TTC549 (cell line): ENCODE measurements around the gene WEE2.

Experiments used
- FAIRE-seq: peaks from 2 replicates; lab custom pipeline; 2012; peaks lifted over from hg19 to GRCh38; lab: Jason Lieb, UNC

Gene WEE2

DNA sequence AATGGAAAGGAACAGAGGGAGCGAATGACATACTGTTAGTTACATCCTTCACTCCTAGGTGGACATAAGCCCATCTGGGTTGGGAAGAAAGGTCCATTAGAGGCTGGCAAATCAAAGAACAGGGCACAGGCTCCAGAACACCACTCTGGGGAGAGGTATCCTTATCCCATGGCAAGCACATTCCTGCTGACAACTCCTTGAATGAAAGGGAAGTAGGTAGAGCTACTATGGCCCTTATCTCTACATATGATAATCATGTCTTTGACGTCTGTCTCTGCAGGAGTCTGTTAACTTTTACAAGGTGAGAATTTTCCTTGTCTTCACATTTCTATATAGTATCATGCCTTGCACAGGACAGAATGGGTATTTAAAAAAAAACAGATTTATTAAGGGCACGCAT lies 16.6 kb upstream of the WEE2 start:
- no peak for FAIRE-seq

GRCh38 chr7:141691961-141692360 lies 16.2 kb upstream of the WEE2 start:
- FAIRE-seq, result no peak

DNA sequence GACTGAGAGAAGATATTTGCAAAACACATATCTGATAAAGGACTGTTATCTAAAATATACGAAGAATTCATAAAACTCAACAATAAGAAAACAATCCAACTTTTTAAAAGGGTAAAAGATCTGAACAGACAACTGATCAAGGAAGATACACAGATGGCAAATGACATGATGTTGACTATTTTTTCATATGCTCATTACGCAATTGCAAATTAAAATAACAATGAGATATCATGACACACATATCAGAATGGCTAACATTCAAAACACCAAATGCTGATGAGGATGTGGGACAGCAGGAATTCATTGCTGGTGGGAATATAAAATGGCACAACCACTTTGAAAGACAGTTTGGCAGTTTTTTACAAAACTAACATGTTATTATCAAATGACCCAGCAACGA lies 15.1 kb upstream of the WEE2 start:
- FAIRE-seq, result no peak

DNA sequence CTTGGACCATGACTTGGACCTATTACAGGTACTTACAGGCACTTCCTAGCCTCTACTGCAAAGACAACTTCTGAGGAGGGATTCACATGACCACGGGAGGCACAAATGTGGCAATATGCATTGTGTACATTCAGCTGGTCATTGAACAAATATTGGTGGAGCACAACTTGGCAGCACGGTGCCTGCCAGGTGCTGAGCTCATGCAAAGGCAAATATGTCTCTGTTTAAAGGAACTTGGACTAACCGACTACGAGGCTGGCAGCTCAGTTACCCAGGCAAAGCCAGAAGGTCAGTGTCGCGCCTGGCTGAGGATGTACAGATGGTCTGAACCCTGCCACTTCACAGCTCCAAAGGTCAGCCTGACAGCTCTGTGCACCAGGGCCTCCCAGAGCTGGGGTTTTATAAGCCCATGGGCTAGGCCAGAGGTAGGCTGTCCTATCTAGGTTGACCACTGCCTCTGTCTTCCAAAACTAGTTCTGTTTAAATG lies 12.3 kb upstream of the WEE2 start:
- no peak for FAIRE-seq

GRCh38 chr7:141696348-141696747 lies 11.8 kb upstream of the WEE2 start:
- FAIRE-seq, result no peak

DNA sequence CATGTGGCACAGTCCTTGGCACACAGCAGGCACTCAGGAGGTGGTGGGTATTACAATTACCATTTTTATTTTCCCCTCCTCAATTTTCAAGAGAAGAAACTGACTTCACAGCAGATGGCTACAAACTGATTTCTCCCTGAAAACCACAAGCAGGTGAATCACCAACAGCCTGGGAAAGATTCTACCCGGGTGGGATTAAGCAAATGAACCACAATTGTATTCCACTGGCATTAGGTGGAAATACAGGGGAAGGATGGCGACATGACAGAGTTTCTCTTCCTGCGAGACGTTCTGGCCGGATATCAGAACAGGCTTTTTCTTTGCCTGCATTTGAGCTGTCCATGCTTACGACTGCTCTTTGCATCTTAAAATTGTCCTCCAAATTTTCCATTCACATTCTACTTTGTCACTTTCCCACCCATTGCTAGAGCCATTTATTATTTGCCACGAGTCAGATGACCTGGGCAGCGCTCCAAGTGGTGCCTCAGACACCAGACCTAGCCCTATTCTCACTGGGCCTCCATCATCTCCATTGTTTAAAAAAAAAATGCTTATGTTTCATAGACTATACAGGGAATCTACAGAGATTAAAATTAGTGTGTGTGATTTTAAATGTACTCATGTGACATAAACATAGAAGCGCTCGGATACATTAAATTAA lies 10.8 kb upstream of the WEE2 start:
- FAIRE-seq, result no peak

DNA sequence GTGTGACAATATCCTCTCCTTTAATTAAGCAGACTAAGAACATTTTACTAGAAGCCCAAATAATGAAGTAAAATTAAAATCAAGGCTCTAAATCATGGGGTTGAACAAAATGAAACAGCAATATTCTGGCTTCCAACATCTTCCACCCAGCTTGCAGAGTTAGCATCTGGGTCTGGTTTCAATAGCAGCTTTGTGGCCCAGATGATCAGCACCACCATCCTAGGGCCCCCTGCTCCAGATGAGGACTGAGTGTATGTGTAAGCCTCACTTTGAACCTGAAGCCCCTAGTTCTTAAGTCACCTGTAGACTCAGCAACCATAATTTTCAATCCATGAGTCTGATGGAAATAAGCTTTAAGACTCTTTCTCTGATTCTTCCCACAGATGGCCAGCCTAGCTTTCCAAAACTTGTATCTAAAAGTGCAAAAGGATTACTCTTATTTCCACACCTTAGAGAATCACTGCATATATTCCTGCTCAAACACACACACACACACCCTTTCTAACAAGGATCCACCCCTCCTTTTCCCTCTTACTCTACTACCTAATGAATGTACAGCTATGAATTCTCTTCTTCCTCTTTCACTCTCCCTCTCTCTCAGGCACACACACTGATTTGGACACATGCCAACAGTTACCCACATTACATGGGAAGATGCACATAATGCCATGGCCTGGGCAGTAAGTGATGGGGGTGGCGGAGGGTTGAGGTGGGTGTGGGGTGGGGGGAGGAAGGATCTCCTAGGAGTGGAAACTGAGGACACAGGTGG lies 9.7 kb upstream of the WEE2 start:
- no peak for FAIRE-seq

DNA sequence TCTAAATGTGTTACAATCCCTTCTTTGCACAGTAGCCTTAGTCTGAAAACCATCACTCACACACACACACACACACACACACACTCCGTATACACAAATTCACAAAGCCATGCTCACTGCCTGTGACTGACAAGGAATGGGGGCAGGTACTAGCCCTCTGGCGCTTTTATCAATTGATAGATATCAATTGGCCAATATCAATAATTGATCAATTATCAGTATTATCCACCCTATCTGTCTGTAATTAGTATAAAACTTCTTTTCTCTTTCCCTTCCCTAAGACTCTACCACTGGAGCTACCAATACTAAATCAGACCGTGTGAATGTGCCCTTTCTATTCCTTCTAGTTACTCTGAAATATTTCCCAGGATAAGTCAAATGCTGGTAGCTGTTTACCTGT lies 8.3 kb upstream of the WEE2 start:
- no peak for FAIRE-seq

GRCh38 chr7:141700296-141700847 lies 7.8 kb upstream of the WEE2 start:
- FAIRE-seq, result no peak

GRCh38 chr7:141700848-141701371 lies 7.2 kb upstream of the WEE2 start:
- FAIRE-seq, result no peak

DNA sequence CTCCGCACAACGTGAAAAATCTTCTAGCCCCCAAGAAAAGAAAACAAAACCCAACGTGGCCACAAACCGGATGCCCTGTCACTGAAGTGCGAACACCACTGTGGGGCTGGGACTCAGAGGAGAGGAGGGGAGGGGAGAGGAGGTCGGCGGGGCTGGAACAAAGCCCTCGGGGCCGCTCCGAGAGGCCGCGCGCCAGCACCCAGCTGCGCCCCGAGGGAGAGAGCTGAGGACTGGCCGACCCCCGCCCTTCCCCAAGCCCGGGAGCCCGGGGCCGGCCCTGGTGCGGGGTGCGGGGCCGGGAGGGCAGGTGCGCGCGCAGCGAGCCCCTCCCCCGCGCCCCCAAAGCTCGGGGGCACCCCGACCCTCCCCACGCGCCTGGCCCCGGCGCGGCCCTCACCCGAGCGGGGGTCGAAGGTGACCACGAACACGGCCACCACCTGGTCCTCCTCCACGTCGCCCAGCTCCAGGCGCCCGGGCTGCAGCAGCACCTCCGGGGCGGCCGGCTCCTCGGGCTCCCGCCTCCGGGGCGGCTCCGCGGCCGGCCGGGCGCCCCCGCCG lies 6.6 kb upstream of the WEE2 start:
- no peak for FAIRE-seq

DNA sequence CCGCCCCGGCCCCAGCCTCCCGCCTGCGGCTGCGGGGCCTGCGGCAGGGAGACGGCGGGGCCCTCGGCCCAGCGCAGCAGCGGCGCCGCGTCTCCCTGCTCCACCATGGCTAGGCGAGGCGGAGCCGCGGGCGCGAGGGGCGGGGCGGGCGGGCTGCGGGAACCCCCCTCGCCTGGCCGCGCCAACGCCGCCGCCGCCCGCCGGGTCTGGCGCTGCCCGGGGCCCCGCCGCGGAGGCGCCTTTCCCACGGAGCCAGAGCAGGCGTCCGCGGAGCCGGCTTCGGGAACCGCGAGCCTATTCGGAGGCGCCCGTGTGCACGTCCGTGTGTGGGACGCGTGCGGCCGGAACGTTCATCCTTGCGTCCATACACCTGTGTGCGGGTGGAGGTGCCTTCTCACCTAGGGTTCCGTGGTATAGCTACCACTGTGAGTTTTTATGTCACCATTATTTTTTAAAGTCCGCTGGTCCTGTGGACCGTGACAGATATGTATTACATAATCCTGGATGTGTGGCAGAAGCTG lies 6.0 kb upstream of the WEE2 start, which contains the start of gene DENND11:
Gene DENND11, minus strand, starts transcription at position 120 of the 521 bp plus-strand sequence. Its CDS starts 13 bp downstream, at position 107.
- no peak for FAIRE-seq

DNA sequence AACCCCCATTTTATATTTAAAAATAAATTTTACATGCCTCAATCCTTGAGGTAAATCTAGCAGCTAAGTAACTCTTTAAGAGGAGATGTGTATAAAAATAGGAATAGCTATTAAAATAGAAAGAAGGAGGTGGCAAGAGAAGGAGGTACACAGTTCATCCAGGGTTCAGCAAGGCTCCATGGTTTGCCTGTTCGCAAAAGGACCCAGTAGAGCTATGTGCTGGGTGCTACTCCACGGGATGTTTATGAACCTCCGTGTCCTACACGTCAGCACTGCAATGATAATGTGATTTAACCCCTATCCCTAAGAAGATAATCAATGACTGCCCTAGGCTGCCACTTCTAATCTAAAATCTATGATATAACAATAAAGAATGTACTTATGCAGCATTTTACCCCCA lies 5.3 kb upstream of the WEE2 start:
- FAIRE-seq, result no peak

- FAIRE-seq, result no peak
Observed at GRCh38 chr7:141704112-141704511, 4.0 kb upstream of the WEE2 start.

DNA sequence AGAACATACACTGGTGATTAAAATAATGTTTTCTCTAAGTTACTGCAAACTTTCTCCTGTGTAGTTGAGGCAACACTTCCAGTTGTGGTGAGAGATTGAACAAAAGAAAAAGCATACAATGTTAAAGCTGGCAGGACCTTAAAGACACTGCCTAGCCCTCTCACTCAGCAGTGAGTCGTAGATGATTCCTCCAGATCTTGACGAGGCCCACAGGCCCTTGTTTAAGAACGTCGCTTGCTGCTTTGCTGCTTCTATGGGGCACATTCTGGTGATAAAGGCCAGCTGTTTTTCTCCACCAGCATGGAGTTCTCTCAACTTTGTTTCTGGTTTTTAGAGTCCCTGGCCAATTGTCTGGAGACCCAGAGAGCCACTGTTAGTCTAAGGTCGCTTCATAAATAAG lies 3.4 kb upstream of the WEE2 start:
- FAIRE-seq, result no peak

DNA sequence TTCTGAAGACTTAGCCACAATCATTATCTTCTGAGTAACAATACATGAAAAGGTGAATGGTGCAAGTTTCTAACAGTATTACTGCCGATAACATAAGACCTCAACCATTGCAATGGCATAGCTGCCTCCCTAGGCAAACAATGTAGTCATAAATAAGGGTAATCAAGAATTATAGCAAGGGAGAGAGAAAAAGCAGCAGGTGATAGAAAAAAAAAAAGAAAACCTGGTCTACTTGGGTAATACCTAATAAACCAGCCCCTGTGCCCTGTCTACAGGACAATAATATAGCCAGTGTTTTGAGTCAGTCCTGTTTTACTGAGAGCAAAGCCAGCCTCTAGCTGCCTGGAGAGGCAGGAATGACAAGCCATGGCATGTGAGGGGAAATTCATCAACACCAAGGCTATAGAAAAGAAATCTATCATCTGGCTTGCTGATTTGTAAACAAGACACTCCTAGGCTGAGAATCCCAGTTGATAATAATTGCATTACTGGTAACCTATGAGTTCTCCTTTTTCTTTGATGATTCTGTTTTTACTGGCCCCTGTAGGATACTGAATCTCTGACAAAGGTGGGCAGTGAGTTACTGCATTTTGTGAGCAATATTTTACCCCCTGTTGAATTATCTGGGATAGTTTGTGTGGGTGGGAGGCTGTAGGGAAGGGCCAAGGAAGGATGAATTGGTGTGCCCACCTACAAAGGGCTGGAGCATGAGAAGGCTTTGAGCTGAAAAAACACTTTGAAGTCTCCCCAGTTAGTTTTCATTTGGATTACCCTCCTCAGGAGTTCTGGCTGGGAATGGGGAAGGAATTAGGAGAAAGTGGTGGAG lies 1.7 kb upstream of the WEE2 start:
- no peak for FAIRE-seq

- FAIRE-seq, result no peak
Observed at GRCh38 chr7:141709318-141709717, 1.2 kb downstream of the WEE2 start.

DNA sequence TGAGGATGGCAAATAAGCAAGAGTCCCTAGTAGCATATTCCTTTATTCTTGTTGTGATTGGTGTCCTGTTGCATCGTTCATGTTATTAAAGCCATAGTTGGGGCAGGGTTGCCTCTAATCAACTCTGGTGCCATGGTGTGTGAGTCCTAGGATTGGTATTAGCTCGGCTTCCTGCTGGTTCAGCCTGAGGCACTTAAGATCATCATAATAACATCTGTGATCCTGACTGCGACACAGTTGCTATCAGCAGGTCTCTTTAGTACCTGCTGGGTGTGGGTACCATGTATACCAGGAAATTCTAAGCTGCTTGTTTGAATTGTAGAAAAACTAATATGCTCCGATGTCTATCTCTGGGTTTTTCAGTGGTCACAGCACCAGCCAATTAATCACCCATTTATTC lies 1.6 kb downstream of the WEE2 start:
- FAIRE-seq, result no peak

GRCh38 chr7:141710301-141710700 lies 2.1 kb downstream of the WEE2 start:
- no peak for FAIRE-seq

DNA sequence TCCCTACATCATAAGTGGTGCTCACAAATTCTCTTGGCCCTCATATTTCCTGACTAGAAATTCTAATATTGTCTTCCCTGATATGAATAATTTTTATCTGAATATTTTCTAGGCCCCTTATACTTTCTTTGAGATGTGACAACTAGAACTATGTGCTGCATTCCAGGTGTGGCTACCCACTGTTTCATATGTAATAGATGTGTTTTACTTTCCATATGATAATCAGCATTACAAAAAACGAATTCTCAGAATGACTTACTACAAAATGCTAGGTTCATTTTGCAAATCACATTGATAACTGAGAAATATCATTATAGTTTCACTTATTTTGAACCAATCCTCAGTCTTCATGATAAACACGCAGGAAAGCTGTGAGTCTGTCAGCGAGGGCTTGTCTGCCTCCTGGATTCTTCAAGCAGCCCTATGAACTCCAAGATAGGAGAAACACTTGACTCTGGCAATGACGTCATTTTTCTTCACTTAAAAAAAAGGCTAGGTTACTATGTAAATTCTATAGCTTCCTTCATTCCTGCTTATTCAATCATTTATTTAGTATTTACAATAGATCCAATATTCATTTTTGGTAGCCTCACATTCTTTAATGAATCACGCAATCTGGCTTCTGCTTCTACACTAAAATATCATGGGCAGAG lies 4.6 kb downstream of the WEE2 start:
- no peak for FAIRE-seq

DNA sequence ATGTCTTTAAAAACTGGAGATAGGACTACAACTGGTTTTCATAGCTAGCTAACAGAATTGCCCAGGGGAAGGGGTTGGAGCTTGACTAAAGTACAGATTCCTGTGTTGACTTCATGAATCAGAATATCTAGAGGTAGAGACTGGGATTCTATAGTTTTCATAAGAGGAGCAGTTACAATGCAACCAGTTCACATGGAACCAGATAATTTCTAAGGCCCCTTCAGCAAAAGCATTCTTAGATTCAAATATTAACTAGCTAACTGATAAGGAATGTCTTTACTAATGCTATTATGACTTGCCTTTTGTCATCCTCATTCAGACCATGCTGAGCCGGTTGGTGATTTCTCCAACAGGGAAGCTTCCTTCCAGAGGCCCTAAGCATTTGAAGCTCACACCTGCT lies 5.7 kb downstream of the WEE2 start:
- FAIRE-seq, result no peak
